ENCODE data around the gene CTLA4. TPM values are rescaled to one million over a fixed set of nuclear protein-coding genes. Genes with fewer than 3 reads are reported as not detected.
"Not testable (repeated sequence)": the region's sequence is repeated elsewhere in the genome, so short reads cannot be mapped to it uniquely, and the experiment has no call there.

Gene CTLA4
- total RNA-seq, 1 donor from 2014 or later, result not detected

DNA sequence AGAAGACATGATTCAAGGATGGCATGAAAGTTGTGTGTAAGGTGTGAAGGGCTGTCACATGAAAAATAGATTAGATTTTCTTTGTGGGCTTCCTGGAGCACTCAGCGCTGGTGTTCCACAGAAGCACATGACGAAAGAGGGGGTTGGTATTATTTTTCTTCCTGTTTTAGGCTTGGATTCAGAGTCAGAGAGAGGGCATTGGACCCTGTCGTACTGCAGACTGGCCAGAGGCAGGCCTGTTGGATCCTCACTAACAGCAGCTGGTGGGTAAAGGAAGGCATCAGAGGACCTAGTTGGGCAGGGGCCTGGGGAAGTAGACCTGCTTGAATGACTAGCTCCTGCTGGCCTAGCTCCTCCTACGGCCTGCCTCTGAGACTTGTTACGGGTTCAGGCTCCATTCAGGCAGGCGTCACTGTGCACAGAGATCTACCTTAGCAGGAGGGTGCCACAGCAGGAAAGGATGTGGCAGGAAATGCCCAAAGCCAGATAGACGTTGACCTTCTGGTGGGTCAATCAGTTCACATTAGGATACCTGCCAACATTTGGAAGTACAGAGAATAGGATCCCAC is 13.1 kb downstream of the CTLA4 start:
- no peak overlapping the region for H3K27ac Mint-ChIP-seq (ENCODE audit: unreplicated experiment)
- H3K27me3 Mint-ChIP-seq (ENCODE audit: low read depth), result peaks cover 5% of the 10 kb centered on the region
- DNase-seq (ENCODE audit: low spot score), result no peak
- H3K4me3 Mint-ChIP-seq (ENCODE audit: unreplicated experiment), result no peak overlapping the region
- no peaks in the 10 kb centered on the region for H3K36me3 Mint-ChIP-seq (ENCODE audit: low read depth)
- H3K4me1 Mint-ChIP-seq (ENCODE audit: low read depth), result no peaks in the 10 kb centered on the region
- no peaks in the 10 kb centered on the region for H3K9me3 Mint-ChIP-seq (ENCODE audit: low read depth)
- TF ChIP-seq, protein P1, sequence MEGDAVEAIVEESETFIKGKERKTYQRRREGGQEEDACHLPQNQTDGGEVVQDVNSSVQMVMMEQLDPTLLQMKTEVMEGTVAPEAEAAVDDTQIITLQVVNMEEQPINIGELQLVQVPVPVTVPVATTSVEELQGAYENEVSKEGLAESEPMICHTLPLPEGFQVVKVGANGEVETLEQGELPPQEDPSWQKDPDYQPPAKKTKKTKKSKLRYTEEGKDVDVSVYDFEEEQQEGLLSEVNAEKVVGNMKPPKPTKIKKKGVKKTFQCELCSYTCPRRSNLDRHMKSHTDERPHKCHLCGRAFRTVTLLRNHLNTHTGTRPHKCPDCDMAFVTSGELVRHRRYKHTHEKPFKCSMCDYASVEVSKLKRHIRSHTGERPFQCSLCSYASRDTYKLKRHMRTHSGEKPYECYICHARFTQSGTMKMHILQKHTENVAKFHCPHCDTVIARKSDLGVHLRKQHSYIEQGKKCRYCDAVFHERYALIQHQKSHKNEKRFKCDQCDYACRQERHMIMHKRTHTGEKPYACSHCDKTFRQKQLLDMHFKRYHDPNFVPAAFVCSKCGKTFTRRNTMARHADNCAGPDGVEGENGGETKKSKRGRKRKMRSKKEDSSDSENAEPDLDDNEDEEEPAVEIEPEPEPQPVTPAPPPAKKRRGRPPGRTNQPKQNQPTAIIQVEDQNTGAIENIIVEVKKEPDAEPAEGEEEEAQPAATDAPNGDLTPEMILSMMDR (IDR thresholded peaks at IDR 0.05), result no peak

DNA sequence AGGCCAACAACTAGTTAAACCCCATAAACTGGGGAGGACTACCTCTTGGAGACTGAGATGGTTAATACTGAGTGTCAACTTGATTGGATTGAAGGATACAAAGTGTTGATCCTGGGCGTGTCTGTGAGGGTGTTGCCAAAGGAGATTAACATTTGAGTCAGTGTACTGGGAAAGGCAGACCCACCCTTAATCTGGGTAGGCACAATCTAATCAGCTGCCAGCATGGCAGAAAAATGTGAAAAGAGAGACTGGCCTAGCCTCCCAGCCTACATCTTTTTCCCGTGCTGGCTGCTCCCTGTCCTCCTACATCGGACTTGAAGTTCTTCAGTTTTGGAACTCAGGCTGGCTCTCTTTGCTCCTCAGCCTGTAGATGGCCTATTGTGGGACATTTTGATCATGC is 13.6 kb downstream of the CTLA4 start:
- not testable (repeated sequence) for H3K36me3 Mint-ChIP-seq (ENCODE audit: low read depth); H3K27ac Mint-ChIP-seq (ENCODE audit: unreplicated experiment); H3K4me1 Mint-ChIP-seq (ENCODE audit: low read depth); DNase-seq (ENCODE audit: low spot score); H3K27me3 Mint-ChIP-seq (ENCODE audit: low read depth); H3K4me3 Mint-ChIP-seq (ENCODE audit: unreplicated experiment); H3K9me3 Mint-ChIP-seq (ENCODE audit: low read depth)

DNA sequence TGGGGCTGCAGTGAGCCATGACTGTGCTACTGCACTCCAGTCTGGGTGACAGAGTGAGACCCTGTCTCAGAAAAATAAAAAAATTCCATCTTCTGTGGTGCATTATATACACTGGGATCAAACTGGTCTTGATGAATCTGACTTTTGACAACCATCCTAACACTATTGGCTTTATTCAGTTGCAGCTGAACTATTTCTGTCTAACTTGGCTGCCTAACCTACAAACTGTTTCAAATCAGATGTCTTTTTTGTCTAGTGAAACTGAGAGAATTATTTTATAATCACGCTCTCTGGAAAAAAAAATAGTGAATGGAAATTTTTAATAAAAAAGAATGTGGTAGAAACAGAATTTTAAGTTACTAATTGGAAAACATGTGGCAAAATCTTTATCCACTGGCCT is 15.0 kb downstream of the CTLA4 start:
- no peak for DNase-seq (ENCODE audit: low spot score)
- H3K36me3 Mint-ChIP-seq (ENCODE audit: low read depth), result no peaks in the 10 kb centered on the region
- peaks cover 5% of the 10 kb centered on the region for H3K27me3 Mint-ChIP-seq (ENCODE audit: low read depth)

DNA sequence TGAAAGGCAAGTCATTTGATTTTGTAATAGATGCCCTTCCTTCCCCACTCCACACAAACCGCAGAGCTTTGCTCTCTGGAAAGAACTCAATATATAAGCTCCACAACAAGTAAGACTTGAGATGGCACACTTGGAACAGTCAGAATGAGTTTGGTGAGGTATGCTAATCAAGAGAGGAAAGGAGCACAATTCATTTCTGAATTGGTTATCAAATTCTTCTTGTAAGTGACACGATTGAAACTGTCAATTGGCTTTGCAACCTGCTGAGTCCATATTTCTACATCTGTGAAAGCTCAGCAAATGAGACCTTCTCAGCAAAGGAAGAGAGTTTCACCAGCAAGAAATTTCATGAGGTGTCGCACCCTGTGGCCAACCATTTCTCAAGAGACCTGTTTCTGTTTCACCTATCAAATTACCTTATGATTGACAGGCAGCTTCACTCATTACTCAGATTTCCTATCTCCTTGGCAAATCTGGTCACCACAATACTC is 19.1 kb downstream of the CTLA4 start:
- TF ChIP-seq, protein P1 (IDR thresholded peaks at IDR 0.05), result no peak
- Mint-ChIP-seq H3K4me1 (ENCODE audit: low read depth) (peaks cover 9% of the 10 kb centered on the region), H3K4me3 (ENCODE audit: unreplicated experiment) (no peak overlapping the region), H3K9me3 (ENCODE audit: low read depth) (no peaks in the 10 kb centered on the region), H3K27ac (ENCODE audit: unreplicated experiment) (no peak overlapping the region), H3K36me3 (ENCODE audit: low read depth) (no peaks in the 10 kb centered on the region), H3K27me3 (ENCODE audit: low read depth) (no peaks in the 10 kb centered on the region)
- DNase-seq (ENCODE audit: low spot score), result no peak

More for the DNA sequence above, 15.0 kb downstream of the CTLA4 start:
- peaks cover 7% of the 10 kb centered on the region for H3K4me1 Mint-ChIP-seq (ENCODE audit: low read depth)
- TF ChIP-seq, protein P1 (IDR thresholded peaks at IDR 0.05), result no peak
- H3K27ac Mint-ChIP-seq (ENCODE audit: unreplicated experiment), result no peak overlapping the region
- H3K9me3 Mint-ChIP-seq (ENCODE audit: low read depth), result no peaks in the 10 kb centered on the region
- no peak overlapping the region for H3K4me3 Mint-ChIP-seq (ENCODE audit: unreplicated experiment)

GRCh38 chr2:203887677-203888076 is 20.1 kb downstream of the CTLA4 start:
- TF ChIP-seq, protein P1 (IDR thresholded peaks at IDR 0.05), result no peak
- H3K27me3 Mint-ChIP-seq (ENCODE audit: low read depth), result no peaks in the 10 kb centered on the region
- no peak overlapping the region for H3K27ac Mint-ChIP-seq (ENCODE audit: unreplicated experiment)
- peaks cover 16% of the 10 kb centered on the region for H3K4me1 Mint-ChIP-seq (ENCODE audit: low read depth)
- H3K36me3 Mint-ChIP-seq (ENCODE audit: low read depth), result no peaks in the 10 kb centered on the region
- DNase-seq (ENCODE audit: low spot score), result no peak
- no peaks in the 10 kb centered on the region for H3K9me3 Mint-ChIP-seq (ENCODE audit: low read depth)
- H3K4me3 Mint-ChIP-seq (ENCODE audit: unreplicated experiment), result no peak overlapping the region

DNA sequence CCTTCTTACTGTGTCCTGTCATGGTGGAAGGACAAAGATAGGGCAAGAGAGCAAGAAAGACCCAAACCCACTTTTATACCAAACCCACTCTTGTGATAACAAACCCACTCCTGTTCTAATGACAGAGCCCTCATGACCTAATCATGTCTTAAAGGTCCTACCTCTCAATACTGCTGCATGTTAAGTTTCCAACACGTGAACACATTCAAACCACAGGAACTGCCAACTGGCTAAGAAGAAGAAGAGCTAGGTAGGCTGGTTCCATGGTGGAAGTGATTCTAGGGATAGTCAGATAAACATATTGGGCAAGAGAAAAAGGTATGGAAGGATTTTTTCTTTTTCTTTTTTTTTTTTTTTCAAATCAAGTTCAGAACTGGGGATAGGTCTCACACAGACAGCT is 22.0 kb downstream of the CTLA4 start:
- Mint-ChIP-seq H3K4me3 (ENCODE audit: unreplicated experiment) (no peak overlapping the region), H3K27me3 (ENCODE audit: low read depth) (no peaks in the 10 kb centered on the region), H3K9me3 (ENCODE audit: low read depth) (no peaks in the 10 kb centered on the region), H3K4me1 (ENCODE audit: low read depth) (peaks cover 18% of the 10 kb centered on the region), H3K27ac (ENCODE audit: unreplicated experiment) (no peak overlapping the region), H3K36me3 (ENCODE audit: low read depth) (no peaks in the 10 kb centered on the region)
- TF ChIP-seq, protein P1 (IDR thresholded peaks at IDR 0.05), result no peak
- no peak for DNase-seq (ENCODE audit: low spot score)

Measured in chondrocyte (in vitro differentiated cells).